Measurements from ENCODE around the gene SIX3.
A peak's percentile ranks its signal among the peaks of the same experiment; 100 is the strongest.

SIX3 gene

GRCh38 chr2:44941551-44942234 lies at the start of gene SIX3:
TSS of gene SIX3 (plus strand) at chr2:44941702. CDS start at chr2:44942105, 403 bp downstream.
- TF ChIP-seq CTCF (IDR thresholded peaks at IDR 0.05; ENCODE audit: insufficient read depth, low read length, missing control alignments) = no peak
- H3K4me3 ChIP-seq (ENCODE audit: low read depth, low read length) = peak within 1 kb of the TSS; percentile 19
- POLR2A ChIA-PET = no interaction called here
- CTCF ChIA-PET = no interaction called here
- DNase-seq (ENCODE audit: low read depth, low spot score) = no peak

GRCh38 chr2:44894058-44894457 lies 47.4 kb upstream of the SIX3 start:
- DNase-seq (ENCODE audit: low read depth, low spot score) = no peak
- ChIA-PET POLR2A (no interaction called here), CTCF (no interaction called here)

DNA sequence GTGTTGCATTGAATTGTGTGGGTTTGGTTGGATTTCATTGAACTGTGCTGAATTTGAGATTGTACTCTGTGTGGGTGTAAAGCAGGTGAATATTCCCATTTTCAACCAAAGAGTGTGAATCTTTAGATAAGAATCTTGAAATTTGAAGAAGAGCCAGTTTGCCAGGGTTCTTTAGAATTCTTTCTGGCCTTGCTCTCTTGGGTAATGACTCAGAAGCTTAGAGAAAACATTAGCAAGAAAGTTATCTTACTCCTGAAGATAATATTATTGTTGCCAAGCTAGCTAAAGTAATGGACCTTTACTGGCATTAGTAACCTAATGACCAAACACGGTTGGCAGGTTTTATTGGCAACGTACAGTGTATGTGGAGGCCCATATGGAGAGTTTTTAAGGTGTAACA lies 46.4 kb upstream of the SIX3 start:
- no peak for DNase-seq (ENCODE audit: low read depth, low spot score)
- H3K4me3 ChIP-seq (ENCODE audit: low read depth, low read length) = no peak overlapping the region
- POLR2A ChIA-PET = no interaction called here
- TF ChIP-seq CTCF (IDR thresholded peaks at IDR 0.05; ENCODE audit: insufficient read depth, low read length, missing control alignments) = no peak
- CTCF ChIA-PET = interaction anchor here (1.0 kb wide), 1 partner anchor 61 kb away, joined by 3 read pairs; no protein-coding TSS in a partner anchor

More at GRCh38 chr2:44894058-44894457, 47.4 kb upstream of the SIX3 start:
- H3K4me3 ChIP-seq (ENCODE audit: low read depth, low read length) = no peak overlapping the region
- no peak for TF ChIP-seq CTCF (IDR thresholded peaks at IDR 0.05; ENCODE audit: insufficient read depth, low read length, missing control alignments)

GRCh38 chr2:44897406-44897805 lies 44.1 kb upstream of the SIX3 start:
- ChIA-PET CTCF (no interaction called here), POLR2A (no interaction called here)
- no peak for DNase-seq (ENCODE audit: low read depth, low spot score)
- no peak overlapping the region for H3K4me3 ChIP-seq (ENCODE audit: low read depth, low read length)
- TF ChIP-seq CTCF (IDR thresholded peaks at IDR 0.05; ENCODE audit: insufficient read depth, low read length, missing control alignments) = no peak

DNA sequence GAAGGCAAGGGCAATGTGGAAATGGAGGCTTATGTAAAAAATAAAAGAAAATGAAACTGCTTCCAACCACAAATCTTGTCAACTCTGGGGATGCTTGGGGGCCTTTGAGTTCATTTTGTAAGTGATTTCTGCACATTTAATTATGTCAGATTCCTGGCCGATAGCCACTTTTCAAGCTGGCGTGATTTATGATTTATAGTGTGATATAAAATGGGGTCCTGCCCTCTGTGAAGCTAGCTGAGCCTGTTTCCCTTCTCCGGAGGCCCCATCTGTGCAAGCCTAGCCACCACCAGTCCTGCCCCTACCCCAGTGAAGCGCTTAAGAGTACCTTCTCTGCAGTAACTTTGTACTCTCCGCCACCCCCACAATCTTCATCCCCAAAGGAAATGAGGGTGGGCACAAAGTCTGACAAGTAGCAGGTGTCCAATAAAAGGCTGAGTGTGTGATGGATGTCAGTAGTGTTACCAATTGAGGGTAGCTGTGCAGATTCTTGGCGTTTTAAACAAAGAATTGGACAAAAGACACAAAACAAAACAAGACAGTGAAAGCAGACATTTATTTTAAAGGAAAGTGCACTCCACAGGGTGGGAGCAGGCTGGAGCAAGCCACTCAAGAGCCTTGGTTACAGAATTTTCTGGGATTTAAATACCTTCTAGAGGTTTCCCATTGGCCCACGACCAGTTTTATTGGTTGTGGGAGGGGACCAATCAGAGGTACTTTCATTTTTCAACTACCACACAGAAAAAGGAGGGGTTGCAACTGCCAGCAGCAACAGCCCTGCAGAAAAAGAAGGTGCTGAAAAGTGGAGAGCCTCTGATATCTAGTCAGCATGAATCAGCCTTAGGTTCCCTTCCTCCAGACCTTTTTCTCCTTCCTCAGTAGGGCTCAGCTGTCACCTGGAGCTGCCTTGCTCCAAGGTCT lies 39.0 kb upstream of the SIX3 start:
- no peak for DNase-seq (ENCODE audit: low read depth, low spot score)
- no peak for TF ChIP-seq CTCF (IDR thresholded peaks at IDR 0.05; ENCODE audit: insufficient read depth, low read length, missing control alignments)
- CTCF ChIA-PET = no interaction called here
- POLR2A ChIA-PET = no interaction called here
- no peak overlapping the region for H3K4me3 ChIP-seq (ENCODE audit: low read depth, low read length)

DNA sequence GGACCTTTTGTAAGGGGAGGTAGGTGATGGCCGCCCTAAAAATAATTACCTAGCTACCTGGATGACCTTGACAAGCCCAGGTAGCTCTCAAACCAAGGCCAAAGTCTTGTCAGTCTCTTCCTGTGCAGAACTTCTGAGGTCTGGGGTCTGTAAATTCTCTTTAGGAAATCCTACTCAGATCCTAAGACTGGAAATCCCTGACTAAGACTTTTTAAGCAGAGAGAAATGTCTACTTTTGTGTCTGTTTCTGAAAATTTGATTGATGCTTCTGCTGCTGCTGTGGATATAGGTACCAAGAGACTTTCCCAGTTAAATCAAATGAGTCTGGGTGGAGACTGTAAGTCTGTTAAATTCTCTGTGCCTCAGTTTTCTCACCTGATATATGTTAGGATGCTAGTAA lies 36.9 kb upstream of the SIX3 start:
- no peak overlapping the region for H3K4me3 ChIP-seq (ENCODE audit: low read depth, low read length)
- CTCF ChIA-PET = no interaction called here
- DNase-seq (ENCODE audit: low read depth, low spot score) = no peak
- POLR2A ChIA-PET = no interaction called here
- TF ChIP-seq CTCF (IDR thresholded peaks at IDR 0.05; ENCODE audit: insufficient read depth, low read length, missing control alignments) = no peak
